Activated CD4-positive, CD25-positive, alpha-beta regulatory T cell treated with anti-CD3 and anti-CD28 coated beads, Interleukin-2, amount 50 U/mL, for 16 hours (primary cell): ENCODE results near the gene LIPA.

Experiments
- DNase-seq: peaks from one replicate; pipeline ENCODE4 v3.0.0-alpha.2; 2020; ENCODE audit warnings: low read depth, low spot score

LIPA gene

DNA sequence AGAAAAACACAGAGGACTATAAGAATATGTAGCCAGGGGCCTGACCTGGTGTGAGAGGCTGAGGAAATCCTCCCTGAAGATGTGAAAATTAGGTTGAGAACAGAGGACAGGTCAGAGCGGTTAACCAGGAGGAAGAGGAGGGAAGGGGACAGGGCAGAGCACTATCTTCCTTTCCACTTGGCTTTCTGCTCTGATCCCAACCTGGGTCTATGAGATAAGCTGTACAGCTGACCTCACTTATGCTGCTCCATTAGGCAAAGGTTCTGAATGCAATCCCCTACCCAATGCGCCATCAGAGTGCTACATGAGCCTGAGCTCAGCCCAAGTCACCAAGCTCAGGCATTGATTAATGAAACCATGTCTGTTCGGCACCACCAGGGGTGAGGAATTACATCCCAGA, 10.5 kb downstream of the LIPA start:
- no peak for DNase-seq

DNA sequence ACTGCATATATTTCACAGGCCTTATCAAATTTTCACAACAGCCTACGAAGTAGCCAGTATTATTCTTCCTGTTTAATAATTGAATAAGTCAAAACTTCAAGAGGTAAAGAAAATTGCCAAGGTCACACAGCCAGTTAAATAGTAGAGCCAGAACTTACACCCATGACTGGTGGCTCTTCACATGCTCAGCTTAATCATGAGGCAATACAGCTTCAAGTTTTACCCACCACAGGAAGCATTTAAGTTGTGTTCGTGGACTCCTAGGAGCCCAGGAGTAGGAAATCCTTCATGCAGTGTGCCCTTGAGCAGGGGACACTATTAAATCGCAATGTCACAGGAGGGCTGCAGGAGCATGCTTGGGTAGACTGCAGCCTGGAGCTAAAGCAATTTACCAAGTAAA, 11.1 kb downstream of the LIPA start:
- no peak for DNase-seq

DNA sequence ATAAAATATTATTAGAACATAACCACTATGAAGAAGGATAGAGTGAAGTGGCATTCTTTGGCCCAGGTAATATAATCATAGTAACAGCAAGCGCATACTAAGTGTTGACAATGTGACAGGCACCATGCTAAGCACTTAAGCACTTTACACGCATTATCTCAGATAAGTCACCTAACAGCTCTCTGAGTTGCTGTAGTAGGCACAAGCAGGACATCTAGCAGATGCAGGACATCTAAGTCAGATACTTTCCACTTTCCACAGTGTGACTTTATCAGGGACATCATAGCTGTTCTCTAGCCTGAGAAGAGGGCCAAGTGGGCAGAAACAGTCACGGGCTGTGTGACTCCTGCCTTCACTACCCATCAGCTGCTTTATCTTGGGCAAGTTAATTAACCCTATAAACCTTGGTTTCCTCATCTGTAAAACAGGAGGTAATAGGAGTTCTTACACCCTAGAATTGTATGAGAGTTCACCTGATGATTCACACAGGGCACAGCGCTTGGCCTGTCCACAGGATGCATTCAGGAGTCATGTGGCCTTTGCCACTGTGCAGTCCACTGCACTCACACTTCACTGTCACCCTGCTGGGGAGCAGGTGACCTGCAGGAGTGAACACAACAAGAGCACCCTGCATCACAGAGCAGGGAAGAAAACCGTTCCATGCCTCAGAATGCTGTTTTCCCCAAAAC, 12.5 kb downstream of the LIPA start:
- no peak for DNase-seq

DNA sequence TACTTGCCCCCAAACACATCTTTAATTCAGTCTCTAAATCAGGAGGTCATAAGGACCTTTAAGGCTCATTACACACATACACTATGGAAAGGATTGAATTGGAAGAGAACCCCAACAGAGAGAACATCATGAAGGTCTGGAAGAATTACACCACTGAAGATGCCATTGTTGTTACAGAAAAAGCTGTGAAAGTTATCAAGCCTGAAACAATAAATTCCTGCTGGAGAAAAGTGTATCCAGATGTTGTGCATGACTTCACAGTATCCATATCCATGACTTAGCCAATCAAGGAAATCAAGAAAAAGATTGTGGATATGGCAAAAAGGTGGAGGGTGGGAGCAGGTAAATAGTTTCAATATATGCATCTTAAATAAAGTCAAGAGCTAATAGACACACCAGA, 13.7 kb downstream of the LIPA start:
- DNase-seq = no peak

DNA sequence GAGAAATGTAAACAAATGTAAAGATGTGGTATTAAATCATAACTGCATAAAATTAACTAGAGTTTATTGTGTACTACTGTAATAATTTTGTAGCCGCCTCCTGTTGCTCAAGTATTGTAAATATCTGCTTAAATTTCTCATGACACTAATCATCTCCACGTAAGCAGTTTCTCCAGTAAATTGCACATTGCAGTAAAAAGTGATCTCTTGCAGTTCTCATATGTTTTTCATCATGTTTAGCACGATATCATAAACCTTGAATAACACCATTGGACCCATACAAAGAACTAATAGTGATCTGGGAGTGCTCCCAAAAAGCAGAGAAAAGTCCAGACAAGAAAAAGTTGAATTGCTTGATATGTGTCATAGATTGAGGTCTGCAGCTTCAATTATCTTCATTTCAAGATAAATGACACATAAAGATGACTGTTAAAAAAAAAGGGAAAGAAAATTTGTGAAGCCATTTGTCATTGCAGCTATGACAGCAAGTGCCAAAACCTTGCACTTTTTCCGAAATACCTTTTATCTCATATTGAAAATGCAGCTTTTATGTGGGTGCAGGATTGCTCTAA, 15.3 kb downstream of the LIPA start:
- no peak for DNase-seq

DNA sequence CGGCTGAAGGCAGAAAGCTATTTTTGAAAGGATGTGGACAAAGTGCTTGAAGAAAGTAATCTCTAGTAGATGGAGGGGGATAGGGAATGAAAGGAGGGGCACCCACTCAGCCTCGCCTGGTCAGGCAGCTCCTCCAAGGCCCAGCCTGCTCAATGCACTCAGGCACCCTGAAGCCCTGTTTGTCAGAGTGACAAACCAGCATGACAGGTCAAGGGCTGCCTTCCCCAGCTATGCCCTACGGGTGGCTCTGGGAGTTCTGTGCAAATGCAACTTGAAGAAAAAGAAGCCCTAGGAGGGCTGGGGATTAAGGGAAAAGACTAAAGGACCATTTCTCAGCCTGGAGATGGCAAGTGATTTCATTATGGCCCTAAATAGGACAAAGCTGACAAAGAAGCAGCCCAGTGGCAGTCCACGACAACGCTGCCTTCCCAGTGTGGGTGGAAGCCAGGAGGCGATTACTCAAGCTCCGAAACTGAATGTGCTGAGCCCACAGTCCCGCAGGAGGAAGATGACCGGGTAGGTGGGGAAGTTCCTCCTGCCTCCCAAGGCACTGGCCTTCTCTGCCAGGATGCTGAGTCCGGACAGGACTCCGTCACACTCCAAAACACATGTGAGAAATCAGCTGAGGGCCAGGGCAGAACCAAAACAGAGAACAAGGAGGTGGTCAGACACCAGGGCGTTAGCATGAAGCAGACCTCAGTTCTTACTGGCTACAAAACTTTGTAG, 16.3 kb downstream of the LIPA start:
- DNase-seq = no peak

DNA sequence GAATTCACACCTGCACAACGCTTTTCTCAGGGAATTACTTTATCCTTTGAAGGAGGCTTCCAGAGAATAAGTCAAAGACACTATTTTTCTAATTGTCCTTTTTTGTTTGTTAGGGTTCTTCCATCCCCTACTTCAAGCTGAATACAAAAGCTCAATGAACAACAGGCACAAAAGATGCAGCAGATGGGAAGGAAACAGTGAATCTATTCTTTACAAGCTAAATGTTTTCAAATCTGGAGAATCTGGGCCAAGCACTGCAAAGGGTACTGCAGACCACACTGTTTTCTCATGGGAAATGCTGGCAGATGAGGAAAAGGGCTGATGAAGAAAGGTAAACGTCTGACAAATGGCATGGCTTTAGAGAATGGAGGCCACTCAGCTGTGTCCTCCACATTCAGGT, 18.5 kb downstream of the LIPA start:
- no peak for DNase-seq

DNA sequence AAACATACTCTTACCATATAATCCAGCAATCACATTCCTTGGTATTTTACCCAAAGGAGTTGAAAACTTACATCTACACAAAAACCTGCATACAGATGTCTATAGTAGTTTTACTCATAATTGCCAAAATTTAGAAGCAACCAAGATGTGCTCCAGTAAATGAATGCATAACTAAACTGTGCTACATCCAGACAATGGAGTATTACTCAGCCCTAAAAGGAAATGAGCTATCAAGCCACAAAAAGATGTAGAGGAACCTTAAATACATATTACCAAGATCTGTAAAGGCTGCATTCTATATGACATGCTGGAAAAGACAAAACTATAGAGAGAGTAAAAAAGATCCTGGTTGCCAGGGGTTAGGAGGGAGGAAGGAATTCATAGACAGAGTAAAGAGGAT, 22.6 kb downstream of the LIPA start:
- DNase-seq = no peak

DNA sequence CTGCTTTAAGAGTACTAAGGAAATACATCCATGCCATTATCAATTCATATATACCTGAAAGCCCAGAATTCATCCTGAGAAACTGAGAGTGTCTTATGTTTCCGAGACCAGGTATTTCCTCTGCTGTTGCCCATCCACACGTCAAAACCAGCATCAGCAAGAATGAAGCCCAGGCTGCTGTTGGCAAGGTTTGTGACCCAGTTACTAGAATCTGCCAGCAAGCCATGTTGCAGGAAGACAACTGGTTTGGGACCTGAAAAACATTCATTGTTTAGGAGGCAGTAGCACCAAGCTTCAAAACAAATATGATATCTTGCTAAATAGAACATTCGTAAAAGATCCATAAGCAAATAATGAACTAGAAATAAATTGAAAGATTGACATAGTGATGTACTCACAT, 23.4 kb downstream of the LIPA start:
- no peak for DNase-seq

DNA sequence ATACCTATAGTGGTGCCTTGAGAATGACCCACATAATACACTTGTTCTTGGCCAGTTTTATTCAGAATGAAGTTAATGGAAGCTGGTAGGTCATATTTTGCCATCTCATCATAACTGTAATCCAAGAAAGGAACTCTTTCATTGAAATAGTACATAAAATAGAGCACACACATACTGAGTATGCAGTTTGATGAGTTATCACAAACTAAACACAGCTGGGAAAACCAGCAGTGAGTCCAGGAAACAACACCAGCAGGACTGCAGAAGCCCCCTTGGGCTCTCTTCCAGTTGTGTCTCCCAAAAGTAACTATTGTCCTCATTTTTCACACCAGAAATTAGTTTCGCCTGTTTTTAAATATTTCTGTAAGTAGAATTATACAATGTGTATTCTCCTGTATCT, 24.7 kb downstream of the LIPA start:
- no peak for DNase-seq

DNA sequence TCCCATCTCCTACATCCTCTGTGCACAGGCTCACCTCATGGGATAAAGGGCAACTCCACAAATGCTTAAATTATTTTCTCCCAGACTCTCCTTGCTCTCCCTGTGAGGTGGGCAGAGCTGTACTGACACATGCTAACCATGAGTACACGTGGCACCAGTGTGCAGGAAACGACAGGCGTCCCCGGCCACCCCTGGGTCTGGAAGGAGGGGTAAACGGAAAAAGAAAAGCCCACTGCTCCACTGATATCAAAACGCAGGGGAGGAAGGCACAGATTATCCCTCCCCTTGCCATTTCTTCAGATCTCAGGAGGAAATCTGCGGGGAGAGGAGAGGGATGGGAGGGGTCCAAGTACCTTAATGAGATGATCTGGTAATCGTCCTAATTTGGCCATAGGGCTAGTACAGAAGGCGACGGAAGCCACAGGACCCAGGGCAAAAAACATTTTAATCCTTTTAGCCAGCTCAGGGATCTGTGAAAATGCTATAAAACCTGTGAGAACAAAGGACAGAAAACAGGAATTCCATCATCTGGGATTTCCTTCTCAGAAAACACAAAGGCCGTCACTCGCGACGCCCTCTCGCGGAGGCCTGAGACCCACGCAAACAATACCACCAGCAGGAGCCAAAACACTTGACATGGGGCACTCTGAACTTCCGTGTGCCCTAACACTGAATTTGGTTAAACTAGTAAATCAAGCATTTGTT, 26.7 kb downstream of the LIPA start:
- DNase-seq = no peak

DNA sequence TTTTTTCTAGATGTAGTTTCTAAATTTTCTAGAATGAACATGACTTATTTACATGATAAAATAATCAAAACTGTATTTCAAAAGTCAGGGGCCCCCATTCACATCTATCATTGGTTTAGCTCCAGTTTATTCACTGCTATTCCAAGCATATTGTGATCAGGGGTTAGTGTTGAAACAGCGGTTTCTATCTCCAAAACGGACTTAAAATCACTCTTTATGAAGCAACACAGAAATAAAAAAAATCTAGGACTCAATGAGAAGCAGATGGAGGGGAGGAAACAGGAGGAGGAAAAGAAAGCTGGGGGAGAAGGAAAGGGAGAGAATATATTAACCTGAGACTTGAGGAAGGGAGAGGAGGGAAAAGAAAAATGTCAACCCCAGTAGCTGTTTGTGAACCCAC, 29.7 kb downstream of the LIPA start:
- no peak for DNase-seq

DNA sequence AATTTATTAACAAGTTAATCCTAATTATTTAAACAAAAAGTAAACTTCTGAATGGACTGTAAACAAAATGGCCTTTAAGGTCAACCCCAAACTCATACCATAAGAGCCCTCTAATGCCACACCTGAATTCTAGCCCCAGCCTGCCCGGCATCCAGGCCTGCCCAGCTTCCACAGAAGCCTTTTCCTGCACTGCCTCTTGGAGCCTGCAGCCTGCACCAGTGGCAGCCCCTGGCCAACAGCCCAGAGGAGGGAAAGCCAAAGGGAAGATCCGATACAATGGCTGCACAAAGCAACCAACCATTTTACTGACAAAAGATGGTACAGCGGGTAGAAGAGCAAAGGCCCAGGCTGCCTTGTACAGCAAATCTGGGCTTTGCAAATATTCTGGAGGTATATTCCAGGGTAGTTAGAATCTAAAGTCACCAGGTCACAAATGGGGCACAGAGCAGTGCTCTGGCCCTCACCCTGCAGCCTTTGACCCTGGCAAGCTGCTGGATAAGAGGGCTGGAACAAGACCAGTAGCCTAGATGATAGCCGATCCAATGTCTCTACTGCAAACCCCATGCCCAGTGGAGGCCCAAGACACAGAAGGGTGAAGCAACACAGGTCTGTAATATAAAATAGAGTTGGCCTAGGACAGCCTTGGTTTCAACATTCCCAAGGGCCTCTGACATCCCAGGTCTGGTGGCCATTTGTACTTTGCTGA, 31.9 kb downstream of the LIPA start:
- DNase-seq = no peak

DNA sequence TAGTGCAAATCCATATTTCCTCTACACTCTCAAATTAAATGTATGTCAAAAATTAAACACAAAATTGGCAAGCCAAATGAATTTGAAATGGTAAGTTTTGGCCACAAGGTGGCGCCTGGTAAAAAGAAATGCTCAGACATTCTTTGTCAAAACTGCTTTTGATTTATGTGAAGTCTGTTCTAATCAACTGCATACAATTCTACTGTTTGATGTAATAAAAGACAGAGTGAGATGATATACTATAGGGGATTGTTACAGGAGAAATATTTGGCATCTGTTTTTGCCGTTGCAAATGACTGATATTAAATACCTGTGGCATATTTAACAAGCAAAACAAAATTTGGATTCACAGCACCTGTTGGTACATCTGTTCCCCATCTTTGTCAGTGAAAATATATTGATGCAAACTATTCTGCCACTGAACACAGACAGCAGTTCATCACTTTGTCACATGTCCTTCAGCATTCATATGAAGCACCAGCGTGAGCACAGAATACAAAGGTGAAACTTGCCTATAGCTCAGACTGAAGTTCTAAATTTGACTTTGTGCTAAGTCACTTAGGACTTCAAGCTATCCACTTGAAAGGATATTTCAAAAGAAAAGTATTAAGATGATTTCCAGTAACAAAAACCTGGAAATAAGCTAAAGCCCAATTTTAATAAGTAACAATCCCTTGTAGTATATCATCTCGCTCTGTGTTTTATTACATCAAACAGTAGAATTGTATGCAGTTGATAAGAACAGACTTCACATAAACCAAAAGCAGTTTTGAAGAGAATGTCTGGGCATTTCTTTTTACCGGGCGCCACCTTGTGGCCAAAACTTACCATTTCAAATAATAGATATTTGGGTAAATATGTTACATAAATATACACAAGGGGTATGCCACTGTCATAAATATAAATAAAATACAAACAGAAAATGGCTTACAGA, 34.3 kb downstream of the LIPA start:
- DNase-seq = peak; percentile 55

DNA sequence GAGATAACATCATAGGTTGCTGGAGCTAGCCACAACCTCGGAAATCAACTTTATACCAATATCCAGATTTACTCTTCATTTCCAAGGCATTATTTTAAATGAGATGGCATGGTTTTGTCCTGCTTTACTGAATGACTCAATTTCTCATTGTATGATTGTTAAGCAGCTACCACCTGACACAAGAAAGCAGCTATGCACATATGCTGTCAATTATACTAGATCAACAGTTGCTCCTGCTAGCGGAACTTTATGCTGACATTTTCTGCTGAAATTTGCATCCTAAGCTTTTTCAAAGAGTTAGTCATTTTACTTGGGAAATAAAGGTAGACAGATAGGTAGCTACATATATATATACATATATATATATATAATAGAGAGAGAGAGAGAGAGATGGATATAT, 35.5 kb downstream of the LIPA start:
- DNase-seq = no peak

DNA sequence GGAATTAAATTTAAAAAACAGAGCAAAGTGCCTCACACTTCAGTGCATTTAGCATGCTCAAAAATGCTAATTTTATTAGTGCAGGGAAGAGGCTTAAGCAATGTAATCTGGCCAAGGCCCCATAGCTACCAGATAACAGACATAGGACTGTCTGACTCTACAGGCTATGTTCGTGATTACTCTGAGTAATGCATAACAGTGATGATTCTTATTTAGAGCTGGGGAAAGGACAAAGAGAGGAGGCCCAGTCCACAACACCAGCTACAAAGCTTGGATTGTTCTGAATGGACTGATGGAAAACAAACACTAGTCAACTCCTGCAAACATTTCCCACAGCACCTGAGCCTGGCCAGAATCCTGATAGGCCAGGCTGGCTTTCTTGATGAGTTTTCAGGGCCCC, 36.1 kb downstream of the LIPA start:
- DNase-seq = no peak

DNA sequence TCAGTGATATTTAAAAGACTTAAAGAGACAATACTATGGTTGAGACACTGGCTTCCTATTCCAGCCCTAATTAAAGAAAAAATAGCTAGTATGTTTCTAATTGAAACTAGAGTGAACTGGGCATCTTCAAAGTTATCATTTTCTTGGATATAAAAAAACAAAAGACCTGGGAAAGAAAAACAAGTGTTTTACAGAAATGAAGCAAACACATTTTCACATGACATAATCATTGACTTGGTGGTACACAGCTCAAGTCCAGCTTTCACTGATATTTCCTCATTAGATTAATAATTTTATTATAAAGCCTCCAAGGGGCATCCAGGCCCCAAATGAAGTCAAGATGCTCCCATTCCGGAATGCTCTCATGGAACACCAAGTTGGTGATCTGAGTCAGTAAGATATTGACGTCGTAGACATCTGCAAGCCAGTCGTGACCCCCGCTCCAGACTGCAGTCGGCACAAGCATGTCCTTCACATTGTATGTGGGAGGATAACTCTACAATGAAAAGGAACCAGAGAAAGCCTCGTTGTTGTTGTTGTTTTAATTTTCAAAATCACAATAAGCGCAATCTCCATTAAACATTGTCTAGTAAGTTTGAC, 36.9 kb downstream of the LIPA start:
- no peak for DNase-seq

DNA sequence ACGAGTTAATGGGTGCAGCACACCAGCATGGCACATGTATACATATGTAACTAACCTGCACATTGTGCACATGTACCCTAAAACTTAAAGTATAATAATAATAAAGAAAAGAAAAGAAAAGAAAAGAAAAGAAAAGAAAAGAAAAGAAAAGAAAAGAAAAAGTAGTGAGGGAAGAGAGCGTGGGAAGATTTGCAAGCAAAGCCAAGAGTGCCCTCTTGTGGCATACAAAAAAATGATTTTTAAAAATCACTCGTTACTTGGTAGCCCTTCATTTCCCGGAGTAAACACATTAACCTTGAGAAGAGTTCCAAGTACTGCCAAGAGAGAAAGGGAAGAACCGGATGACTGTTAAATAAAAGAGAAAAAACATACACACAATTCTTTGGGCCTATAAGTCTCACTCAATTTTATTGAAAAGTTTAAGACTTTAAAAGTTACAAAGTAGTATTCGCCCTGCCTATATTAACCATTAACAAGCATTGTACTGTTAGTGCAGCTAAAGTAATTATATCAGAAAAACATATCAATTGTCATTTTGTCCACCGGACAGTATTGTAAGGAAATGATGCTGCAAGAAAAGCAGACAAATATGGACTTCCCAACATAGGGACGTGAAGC, 38.3 kb downstream of the LIPA start:
- DNase-seq = no peak

DNA sequence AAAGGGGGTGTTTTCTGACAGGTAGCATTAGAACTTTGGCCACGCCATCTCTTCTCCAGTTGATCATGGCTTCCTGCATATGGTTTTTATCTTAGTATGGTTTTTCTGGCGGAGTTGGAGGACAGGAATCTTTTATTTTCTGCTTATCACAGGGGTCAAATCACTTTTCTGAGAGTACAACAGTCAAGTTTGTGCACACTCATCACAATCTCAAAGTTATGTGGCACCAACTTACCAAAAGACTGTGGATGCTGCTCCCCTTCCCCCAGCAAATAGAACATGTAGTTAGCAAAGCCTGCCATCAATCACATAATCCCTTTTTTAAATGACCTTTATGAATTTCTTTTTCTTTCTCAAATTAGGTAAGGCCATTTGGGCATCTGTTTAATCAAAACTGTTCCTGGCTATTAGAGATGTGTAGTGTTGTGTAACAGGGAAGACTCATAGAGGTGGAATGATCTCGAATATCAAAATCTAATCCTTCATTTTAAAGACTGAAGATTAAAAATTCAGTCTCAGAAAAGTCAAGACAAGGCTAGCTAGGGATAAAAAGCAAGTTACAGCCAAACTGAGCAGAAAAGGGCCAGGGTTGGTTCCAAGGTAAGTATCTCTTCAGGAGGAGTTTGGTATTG, 40.7 kb downstream of the LIPA start:
- DNase-seq = no peak

DNA sequence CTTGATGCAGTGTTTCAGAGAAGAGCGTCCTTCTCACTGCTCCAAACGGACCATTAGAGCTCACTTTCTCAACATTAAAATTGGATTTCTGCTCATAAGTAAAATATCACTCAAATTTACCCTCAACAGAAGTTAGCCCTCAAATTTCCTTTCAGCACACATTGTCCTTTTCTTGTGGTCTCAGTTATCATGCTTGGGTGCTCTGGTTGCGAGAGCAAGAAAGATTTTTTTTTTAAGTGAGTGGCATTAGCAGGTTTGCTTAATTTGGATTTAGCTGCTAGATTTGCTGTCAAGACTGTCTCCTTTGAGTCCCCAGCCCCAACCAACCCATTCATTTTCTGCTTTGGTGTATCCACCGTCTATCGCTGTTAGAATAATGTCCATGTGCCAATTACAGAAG, 41.9 kb downstream of the LIPA start:
- no peak for DNase-seq
